GM12878 (cell line): ENCODE measurements around the gene RABEP1. TPM values are rescaled to one million over a fixed set of nuclear protein-coding genes. Genes with fewer than 3 reads are reported as not detected.

Experiments
- ATAC-seq: fragments of 200-7000 bp; cut with Tn5 transposase; 3 replicates; pipeline ENCODE4 v1.9.1; 2020; ENCODE audit warnings: mild to moderate bottlenecking, moderate library complexity
- BruUV-seq: library from RNA; stranded (reverse); fragments of 400-500 nt; replicated peaks from 2 replicates; lab custom pipeline; 2021; lab: Mats Ljungman, UMichigan
- CTCF ChIA-PET: fragments of 300-600 bp; sonication (Branson Sonifier 250); formaldehyde crosslinking; extraction: SDS; loops from one replicate; lab custom pipeline; 2021; ENCODE audit warnings: inconsistent platforms; lab: Yijun Ruan, JAX
- POLR2A ChIA-PET: fragments of 350-600 bp; formaldehyde crosslinking; extraction: SDS; loops from one replicate; lab custom pipeline; 2021; ENCODE audit warnings: inconsistent platforms; lab: Charles Lee
- RAD21 ChIA-PET: fragments of 300-600 bp; sonication (Branson Sonifier 250); formaldehyde crosslinking; loops from one replicate; lab custom pipeline; 2023; ENCODE audit warnings: antibody characterized with exemption; ENCODE audit not compliant: unreplicated experiment; lab: Charles Lee
- SMC1A ChIA-PET: fragments of 300-600 bp; sonication (Branson Sonifier 250); formaldehyde crosslinking; loops from one replicate; lab custom pipeline; 2023; ENCODE audit not compliant: unreplicated experiment, uncharacterized antibody; lab: Charles Lee
- DNase-seq: peaks from one replicate; pipeline ENCODE4 v3.0.0-alpha.2; 2011; ENCODE audit warnings: low read depth, low spot score
- FAIRE-seq: peaks from 3 replicates; lab custom pipeline; 2011; peaks lifted over from hg19 to GRCh38; lab: Jason Lieb, UNC
- H2AFZ ChIP-seq: 2 replicates; pipeline ENCODE4 v1.6.0; 2011; ENCODE audit warnings: low read depth, low read length, control low read depth; ENCODE audit not compliant: control insufficient read depth
- H3K27ac ChIP-seq: 2 replicates; pipeline ENCODE4 v1.5.1; 2011; ENCODE audit warnings: control low read depth; ENCODE audit not compliant: control insufficient read depth, insufficient read depth
- H3K27me3 ChIP-seq, 2 experiments: replicated peaks in 1 of 2; 2 replicates each; pipeline versions ENCODE4 v1.6.0 to v1.6.1; 2011; ENCODE audit warnings: low read length in 1 of 2; ENCODE audit not compliant: control insufficient read depth in 2 of 2, insufficient read depth in 2 of 2
- H3K36me3 ChIP-seq, 2 experiments: 2 replicates each; pipeline ENCODE4 v1.5.1; 2011; ENCODE audit warnings: low read length in 1 of 2; ENCODE audit not compliant: control insufficient read depth in 2 of 2, insufficient read depth in 2 of 2
- H3K4me1 ChIP-seq: 2 replicates; pipeline ENCODE4 v1.6.1; 2011; ENCODE audit warnings: mild to moderate bottlenecking, low read length, moderate library complexity, mixed read lengths; ENCODE audit not compliant: control insufficient read depth, insufficient read depth
- H3K4me2 ChIP-seq: 2 replicates; pipeline ENCODE4 v1.6.0; 2011; ENCODE audit warnings: control low read depth; ENCODE audit not compliant: control insufficient read depth, insufficient read depth
- H3K4me3 ChIP-seq: fragments of 200-600 bp; sonication (generic); 2 replicates; pipeline ENCODE4 v1.5.1; 2016
- H3K79me2 ChIP-seq: 2 replicates; pipeline ENCODE4 v1.6.0; 2011; ENCODE audit warnings: low read length; ENCODE audit not compliant: control insufficient read depth, insufficient read depth
- H3K9ac ChIP-seq: 2 replicates; pipeline ENCODE4 v1.8.0; 2011; ENCODE audit warnings: low read length, control low read depth, mixed read lengths; ENCODE audit not compliant: control insufficient read depth, insufficient read depth
- H3K9me3 ChIP-seq: replicated peaks from 3 replicates; pipeline ENCODE4 v1.5.1; 2011; ENCODE audit warnings: mild to moderate bottlenecking, low read length; ENCODE audit not compliant: control insufficient read depth, insufficient read depth
- H4K20me1 ChIP-seq: 2 replicates; pipeline ENCODE4 v1.6.0; 2011; ENCODE audit not compliant: control insufficient read depth, insufficient read depth
- ASH2L ChIP-seq: fragments of 300-600, 200-600 bp; sonication (generic); IDR thresholded peaks from 2 replicates; pipeline ENCODE4 v1.6.1; 2017; ENCODE audit warnings: low read depth, mild to moderate bottlenecking, borderline replicate concordance
- CUX1 ChIP-seq: IDR thresholded peaks from 2 replicates; pipeline ENCODE4 v1.6.1; 2012; ENCODE audit warnings: improper control_type of control experiment, low read depth, low read length; ENCODE audit not compliant: insufficient replicate concordance
- ESRRA ChIP-seq: IDR thresholded peaks from 2 replicates; pipeline ENCODE4 v1.6.1; 2012; ENCODE audit warnings: mild to moderate bottlenecking, low read length, improper control_type of control experiment
- NBN ChIP-seq: fragments of 450-650 bp; IDR thresholded peaks from 2 replicates; pipeline ENCODE4 v1.6.1; 2016
- PBX3 ChIP-seq: IDR thresholded peaks from 2 replicates; pipeline ENCODE4 v1.6.1; 2011; ENCODE audit warnings: mild to moderate bottlenecking, low read depth, low read length, moderate library complexity; ENCODE audit not compliant: insufficient replicate concordance
- SUPT20H ChIP-seq: IDR thresholded peaks from 2 replicates; pipeline ENCODE4 v1.6.1; 2011; ENCODE audit warnings: low read depth, mild to moderate bottlenecking, low read length, moderate library complexity, borderline replicate concordance; ENCODE audit not compliant: control insufficient read depth
- WGBS: methylation state at CpG from one replicate; pipeline ENCODE4 v1.1.6; 2016; ENCODE audit warnings: low lambda C conversion rate; ENCODE audit not compliant: insufficient replicate concordance, insufficient coverage; ENCODE audit errors: missing lambda C conversion rate; 5-methylcytosine and 5-hydroxymethylcytosine counted together
- in situ Hi-C: fragments of 300-500 bp; cut with MboI; formaldehyde crosslinking; loops from 9 replicates; pipeline ENCODE4 v1.14.3; 2018; ENCODE audit warnings: mixed read lengths
- intact Hi-C: fragments of 100-400 bp; cut with micrococcal nuclease; formaldehyde crosslinking; loops from one replicate; pipeline ENCODE4 v1.14.2; 2022; ENCODE audit not compliant: unreplicated experiment
- polyA plus RNA-seq, 11 experiments: library from polyadenylated mRNA; depleted of rRNA in 4 of 11; unstranded in 6 of 11; stranded (reverse) in 5 of 11; fragments of >200 nt; fragmentation: Nextera tagmentation in 4 of 11; fragmentation: Illumina TruSeq in 1 of 11; extraction: Ambion mirVana in 4 of 11; extraction: Trizol in 1 of 11; gene quantifications; 1 replicate in 1 of 11; 2 replicates in 10 of 11; pipeline versions ENCODE4 v1.2.1 to v1.2.3, GENCODE V29; 2011 to 2016; ENCODE audit warnings: inconsistent platforms in 2 of 11, missing spikeins in 2 of 11, low read depth in 1 of 11
- total RNA-seq, 4 experiments: library from RNA; depleted of rRNA in 3 of 4; stranded (reverse); fragments of >200 nt in 3 of 4; fragmentation: Illumina TruSeq in 1 of 4; extraction: Trizol in 1 of 4; gene quantifications; 2 replicates each; pipeline versions ENCODE4 v1.2.1 to v1.2.3, GENCODE V29; 2013 to 2021
- TF ChIP-seq, protein P1 (sequence below): fragments of 450-650 bp; IDR thresholded peaks from 2 replicates; pipeline ENCODE4 v1.6.1; 2014; ENCODE audit warnings: mild to moderate bottlenecking

The RABEP1 gene
- total and polyA plus RNA-seq, 10 of the 15 experiments (the other 5 are each of a cell fraction or from before 2014, with no cell fraction given): 13.4 to 71.4 (median 59.8) TPM

DNA sequence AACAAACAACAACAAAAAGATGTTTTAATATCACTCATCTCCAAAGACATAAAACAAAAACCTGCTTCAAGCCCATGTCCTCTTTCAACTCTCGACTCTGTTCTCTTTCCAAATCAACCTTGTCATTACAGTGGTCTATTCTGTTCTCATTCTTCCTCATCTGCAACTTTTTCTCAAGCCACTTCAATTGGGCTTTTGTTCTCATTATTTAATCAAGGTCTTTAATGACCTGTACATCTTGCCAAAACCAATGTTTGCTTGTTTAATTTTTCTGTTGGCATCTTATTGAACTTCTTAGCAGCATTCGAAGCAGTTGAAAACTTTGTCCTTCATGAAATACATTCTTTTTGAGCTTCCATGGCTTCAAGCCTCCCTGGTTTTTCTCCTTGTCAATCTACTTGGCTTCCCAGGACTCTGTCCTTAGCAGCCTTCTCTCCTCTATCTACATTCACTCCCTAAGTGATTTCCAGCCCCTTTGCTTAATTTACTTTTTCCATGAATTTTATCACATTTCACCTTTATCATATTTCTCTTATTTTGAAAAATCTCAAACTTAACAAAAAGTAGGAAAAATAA is 19.6 kb upstream of the RABEP1 start:
- Histone ChIP-seq H3K36me3 (no peaks in the 10 kb centered on the region), H3K79me2 (no peaks in the 10 kb centered on the region), H2AFZ (no peak overlapping the region; the same call in 1 of the 2 replicates), H3K4me1 (no peaks in the 10 kb centered on the region), H3K9ac (no peak overlapping the region), H3K27me3 (no peaks in the 10 kb centered on the region), H3K4me2 (no peak overlapping the region), H3K4me3 (no peak overlapping the region), H4K20me1 (no peaks in the 10 kb centered on the region), H3K27ac (no peak overlapping the region), H3K9me3 (no peaks in the 10 kb centered on the region)
- in situ Hi-C loops: no loop called here
- ChIA-PET RAD21 (no interaction called here), SMC1A (no interaction called here), POLR2A (interaction anchor here (1.0 kb wide), 1 partner anchor 136 kb away, joined by 5 read pairs; no protein-coding TSS in a partner anchor), CTCF (interaction anchor here (1.0 kb wide), 1 partner anchor 47 kb away, joined by 3 read pairs; no protein-coding TSS in a partner anchor)
- WGBS: 36% methylated on average over 2 of the region's 2 CpGs
- no peak for DNase-seq
- no peak for ATAC-seq
- no peak for FAIRE-seq
- no TSS peak for BruUV-seq
- intact Hi-C loops: no loop called here
- TF ChIP-seq SUPT20H: no peak
- TF ChIP-seq, protein P1, sequence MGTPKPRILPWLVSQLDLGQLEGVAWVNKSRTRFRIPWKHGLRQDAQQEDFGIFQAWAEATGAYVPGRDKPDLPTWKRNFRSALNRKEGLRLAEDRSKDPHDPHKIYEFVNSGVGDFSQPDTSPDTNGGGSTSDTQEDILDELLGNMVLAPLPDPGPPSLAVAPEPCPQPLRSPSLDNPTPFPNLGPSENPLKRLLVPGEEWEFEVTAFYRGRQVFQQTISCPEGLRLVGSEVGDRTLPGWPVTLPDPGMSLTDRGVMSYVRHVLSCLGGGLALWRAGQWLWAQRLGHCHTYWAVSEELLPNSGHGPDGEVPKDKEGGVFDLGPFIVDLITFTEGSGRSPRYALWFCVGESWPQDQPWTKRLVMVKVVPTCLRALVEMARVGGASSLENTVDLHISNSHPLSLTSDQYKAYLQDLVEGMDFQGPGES: no peak
- no peak for TF ChIP-seq ASH2L
- TF ChIP-seq ESRRA: no peak
- TF ChIP-seq CUX1: no peak
- no peak for TF ChIP-seq PBX3
- no peak for TF ChIP-seq NBN
